Activated CD4-positive, alpha-beta memory T cell treated with anti-CD3 and anti-CD28 coated beads, Interleukin-2, amount 10 ng/mL, durations not matched to agents 7 days and 5 days (primary cell): ENCODE results near the gene TOX3. TPM values are rescaled to one million over a fixed set of nuclear protein-coding genes. Genes with fewer than 3 reads are reported as not detected.

Source experiments
- CTCF ChIA-PET: fragments of 350-600 bp; sonication (Branson Sonifier 250); formaldehyde crosslinking; loops from one replicate; lab custom pipeline; 2021; ENCODE audit warnings: antibody characterized with exemption, inconsistent platforms; lab: Charles Lee
- POLR2A ChIA-PET: fragments of 350-600 bp; sonication (Branson Sonifier 250); formaldehyde crosslinking; loops from one replicate; lab custom pipeline; 2021; ENCODE audit warnings: antibody characterized with exemption; lab: Charles Lee
- DNase-seq: peaks from one replicate; pipeline ENCODE4 v3.0.0-alpha.2; 2020
- H3K27ac Mint-ChIP-seq: one replicate; pipeline ENCODE4 v1.8.0; 2021; ENCODE audit warnings: mild to moderate bottlenecking, mixed read lengths
- H3K27me3 Mint-ChIP-seq: one replicate; pipeline ENCODE4 v1.8.0; 2021; ENCODE audit warnings: mixed read lengths
- H3K36me3 Mint-ChIP-seq: one replicate; pipeline ENCODE4 v1.8.0; 2021; ENCODE audit warnings: low read depth, mixed read lengths
- H3K4me1 Mint-ChIP-seq: one replicate; pipeline ENCODE4 v1.8.0; 2021; ENCODE audit warnings: mixed read lengths
- H3K4me3 Mint-ChIP-seq: one replicate; pipeline ENCODE4 v1.8.0; 2021; ENCODE audit warnings: mild to moderate bottlenecking, mixed read lengths
- H3K9me3 Mint-ChIP-seq: one replicate; pipeline ENCODE4 v1.8.0; 2021; ENCODE audit warnings: mixed read lengths
- total RNA-seq, 2 experiments: library from RNA; stranded (reverse); gene quantifications; one replicate each; pipeline ENCODE4 v1.2.3, GENCODE V29; 2021

The TOX3 gene
- total RNA-seq, 2 experiments from 2014 or later = not detected

- Mint-ChIP-seq H3K9me3 (peaks cover 9% of the 10 kb centered on the region), H3K4me3 (no peak overlapping the region), H3K4me1 (no peaks in the 10 kb centered on the region), H3K27me3 (no peaks in the 10 kb centered on the region), H3K27ac (no peak overlapping the region), H3K36me3 (no peaks in the 10 kb centered on the region)
- DNase-seq = no peak
- ChIA-PET CTCF (interaction anchor here (0.6 kb wide), 1 partner anchor 8 kb away, joined by 3 read pairs; no protein-coding TSS in a partner anchor), POLR2A (no interaction called here)
These were observed 31.8 kb downstream of the TOX3 start for GRCh38 chr16:52515068-52515671.

- CTCF ChIA-PET = no interaction called here
- Mint-ChIP-seq H3K9me3 (peaks cover 4% of the 10 kb centered on the region), H3K4me1 (no peaks in the 10 kb centered on the region), H3K27ac (no peak overlapping the region), H3K27me3 (no peaks in the 10 kb centered on the region), H3K4me3 (no peak overlapping the region), H3K36me3 (no peaks in the 10 kb centered on the region)
- POLR2A ChIA-PET = no interaction called here
- DNase-seq = no peak
These were observed 34.5 kb downstream of the TOX3 start for GRCh38 chr16:52512297-52512987.

- DNase-seq = no peak
- CTCF ChIA-PET = no interaction called here
- POLR2A ChIA-PET = no interaction called here
- Mint-ChIP-seq H3K27ac (no peak overlapping the region), H3K36me3 (no peaks in the 10 kb centered on the region), H3K4me3 (no peak overlapping the region), H3K27me3 (no peaks in the 10 kb centered on the region), H3K4me1 (no peaks in the 10 kb centered on the region), H3K9me3 (no peaks in the 10 kb centered on the region)
These were observed 45.2 kb downstream of the TOX3 start for GRCh38 chr16:52501746-52502145.

GRCh38 chr16:52500963-52501362, 46.0 kb downstream of the TOX3 start:
- no peaks in the 10 kb centered on the region for H3K27me3 Mint-ChIP-seq
- no peak overlapping the region for H3K4me3 Mint-ChIP-seq
- no peaks in the 10 kb centered on the region for H3K4me1 Mint-ChIP-seq
- H3K9me3 Mint-ChIP-seq = no peaks in the 10 kb centered on the region
- no peak overlapping the region for H3K27ac Mint-ChIP-seq
- ChIA-PET POLR2A (no interaction called here), CTCF (no interaction called here)
- no peak for DNase-seq
- H3K36me3 Mint-ChIP-seq = no peaks in the 10 kb centered on the region

- H3K4me1 Mint-ChIP-seq = no peaks in the 10 kb centered on the region
These were observed 47.9 kb downstream of the TOX3 start for GRCh38 chr16:52499060-52499440.

GRCh38 chr16:52498328-52499059, 48.4 kb downstream of the TOX3 start:
- H3K9me3 Mint-ChIP-seq = no peaks in the 10 kb centered on the region
- no peaks in the 10 kb centered on the region for H3K36me3 Mint-ChIP-seq
- H3K27ac Mint-ChIP-seq = no peak overlapping the region
- H3K4me3 Mint-ChIP-seq = no peak overlapping the region
- H3K4me1 Mint-ChIP-seq = no peaks in the 10 kb centered on the region
- DNase-seq = no peak
- ChIA-PET POLR2A (no interaction called here), CTCF (no interaction called here)
- H3K27me3 Mint-ChIP-seq = no peaks in the 10 kb centered on the region

More at GRCh38 chr16:52499060-52499440, 47.9 kb downstream of the TOX3 start:
- ChIA-PET POLR2A (no interaction called here), CTCF (no interaction called here)
- Mint-ChIP-seq H3K27me3 (no peaks in the 10 kb centered on the region), H3K36me3 (no peaks in the 10 kb centered on the region), H3K27ac (no peak overlapping the region), H3K9me3 (no peaks in the 10 kb centered on the region), H3K4me3 (no peak overlapping the region)
- DNase-seq = no peak

- CTCF ChIA-PET = no interaction called here
- Mint-ChIP-seq H3K4me3 (no peak overlapping the region), H3K4me1 (no peaks in the 10 kb centered on the region), H3K36me3 (no peaks in the 10 kb centered on the region), H3K27ac (no peak overlapping the region), H3K9me3 (no peaks in the 10 kb centered on the region), H3K27me3 (no peaks in the 10 kb centered on the region)
- no peak for DNase-seq
- POLR2A ChIA-PET = no interaction called here
These were observed 49.7 kb downstream of the TOX3 start for GRCh38 chr16:52497067-52497816.

GRCh38 chr16:52496051-52496876, 50.7 kb downstream of the TOX3 start:
- Mint-ChIP-seq H3K4me3 (no peak overlapping the region), H3K27me3 (no peaks in the 10 kb centered on the region), H3K27ac (no peak overlapping the region), H3K4me1 (no peaks in the 10 kb centered on the region), H3K9me3 (no peaks in the 10 kb centered on the region), H3K36me3 (no peaks in the 10 kb centered on the region)
- no peak for DNase-seq
- ChIA-PET CTCF (no interaction called here), POLR2A (no interaction called here)

- H3K4me3 Mint-ChIP-seq = no peak overlapping the region
- H3K4me1 Mint-ChIP-seq = no peaks in the 10 kb centered on the region
- H3K36me3 Mint-ChIP-seq = no peaks in the 10 kb centered on the region
- no peaks in the 10 kb centered on the region for H3K9me3 Mint-ChIP-seq
- no peak for DNase-seq
- CTCF ChIA-PET = no interaction called here
- H3K27ac Mint-ChIP-seq = no peak overlapping the region
- H3K27me3 Mint-ChIP-seq = no peaks in the 10 kb centered on the region
- POLR2A ChIA-PET = no interaction called here
These were observed 52.3 kb downstream of the TOX3 start for GRCh38 chr16:52494621-52495020.

GRCh38 chr16:52494145-52494544, 52.8 kb downstream of the TOX3 start:
- ChIA-PET POLR2A (no interaction called here), CTCF (no interaction called here)
- Mint-ChIP-seq H3K27ac (no peak overlapping the region), H3K9me3 (no peaks in the 10 kb centered on the region), H3K36me3 (no peaks in the 10 kb centered on the region), H3K4me3 (no peak overlapping the region), H3K27me3 (no peaks in the 10 kb centered on the region), H3K4me1 (no peaks in the 10 kb centered on the region)
- no peak for DNase-seq

- no peak for DNase-seq
- Mint-ChIP-seq H3K36me3 (no peaks in the 10 kb centered on the region), H3K9me3 (no peaks in the 10 kb centered on the region), H3K4me1 (no peaks in the 10 kb centered on the region), H3K27me3 (no peaks in the 10 kb centered on the region), H3K27ac (no peak overlapping the region), H3K4me3 (no peak overlapping the region)
- ChIA-PET CTCF (no interaction called here), POLR2A (no interaction called here)
These were observed 54.1 kb downstream of the TOX3 start for GRCh38 chr16:52492789-52493357.

GRCh38 chr16:52491216-52491615, 55.7 kb downstream of the TOX3 start:
- Mint-ChIP-seq H3K9me3 (peaks cover 1% of the 10 kb centered on the region), H3K36me3 (no peaks in the 10 kb centered on the region), H3K4me3 (no peak overlapping the region), H3K4me1 (no peaks in the 10 kb centered on the region), H3K27ac (no peak overlapping the region), H3K27me3 (no peaks in the 10 kb centered on the region)
- no peak for DNase-seq
- ChIA-PET CTCF (no interaction called here), POLR2A (no interaction called here)
